NCI-H128 (cell line): ENCODE measurements around the gene SLIT1.

ENCODE experiments used
- DNase-seq: peaks from one replicate; lab custom pipeline; 2025; ENCODE audit not compliant: unreplicated experiment; lab: John Stamatoyannopoulos, UW

The SLIT1 gene

DNA sequence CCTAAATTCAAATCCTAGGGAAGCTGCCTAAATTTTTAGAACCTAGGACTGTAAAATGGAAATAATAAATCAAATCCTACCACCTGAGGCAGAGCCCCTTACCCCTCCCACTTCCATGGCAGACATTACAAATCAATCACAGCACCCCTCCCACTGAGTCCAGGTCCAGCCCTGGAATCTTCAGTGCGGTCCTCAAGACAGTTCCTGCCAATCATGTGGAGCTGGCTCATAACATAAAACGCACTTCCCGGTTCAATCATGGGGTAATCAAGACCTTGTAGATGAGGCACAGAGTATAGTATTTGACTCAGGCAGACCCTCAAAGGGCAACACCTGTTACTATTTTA, 157.0 kb downstream of the SLIT1 start:
- DNase-seq: no peak

DNA sequence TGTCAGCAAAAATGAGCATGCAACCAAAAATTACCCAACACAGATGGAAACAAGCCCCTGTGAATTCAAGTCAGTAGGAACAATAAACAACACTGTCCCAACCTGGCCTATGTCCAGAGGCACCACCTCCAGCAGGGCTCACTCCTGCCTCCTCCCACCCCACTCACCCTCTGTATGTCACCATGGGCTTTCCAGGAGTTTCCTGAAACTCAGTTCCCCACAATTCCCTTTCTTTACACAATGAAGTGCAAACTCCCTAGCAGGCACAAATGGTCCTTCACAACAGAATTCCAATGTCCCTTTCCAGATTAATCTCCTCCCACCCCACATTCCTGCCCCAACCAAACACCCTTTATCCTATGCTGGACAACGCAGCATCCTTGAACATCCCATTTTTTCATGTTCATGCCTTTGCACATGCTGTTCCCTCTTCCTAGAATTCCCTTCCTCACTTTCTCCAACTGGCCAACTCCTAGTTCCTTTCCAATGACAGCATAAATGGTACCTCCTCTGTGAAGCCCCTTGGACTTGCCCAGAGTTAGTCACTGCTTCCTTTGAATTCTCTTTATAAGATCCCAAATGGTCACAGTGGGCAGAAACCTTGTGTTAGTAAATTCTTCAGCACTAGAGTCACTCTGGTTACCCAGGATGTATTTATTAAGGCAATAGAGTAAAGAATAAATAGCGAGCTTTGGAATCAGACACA, 157.5 kb downstream of the SLIT1 start:
- DNase-seq: no peak

DNA sequence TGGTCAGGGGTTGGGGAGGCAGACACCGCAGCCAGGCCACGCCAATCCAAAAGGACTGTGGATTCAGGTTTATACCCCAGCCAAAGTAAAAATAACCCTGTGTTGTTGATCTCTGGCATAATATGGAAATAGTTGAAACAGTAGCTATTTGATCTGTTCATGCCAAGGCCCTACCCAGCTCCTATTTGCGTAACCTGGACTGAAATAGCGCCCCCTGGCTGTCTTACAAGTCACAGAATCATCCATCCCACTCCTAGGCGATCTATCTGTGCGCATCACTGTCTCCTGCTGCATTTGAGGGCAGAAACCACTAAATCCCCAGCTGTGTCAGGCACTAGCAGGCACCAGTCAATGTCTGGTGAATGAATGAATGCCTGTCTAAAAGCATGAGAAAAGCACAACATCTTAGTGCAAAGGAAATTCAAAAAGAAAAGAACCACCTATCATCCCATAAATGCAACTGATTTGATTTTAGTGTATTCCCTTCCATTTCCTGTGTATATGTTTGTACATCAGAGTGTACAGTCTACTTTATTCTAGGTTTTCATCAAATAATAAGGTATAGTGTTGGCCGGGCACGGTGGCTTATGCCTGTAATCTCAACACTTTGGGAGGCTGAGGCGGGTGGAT, 160.0 kb downstream of the SLIT1 start:
- DNase-seq: no peak

DNA sequence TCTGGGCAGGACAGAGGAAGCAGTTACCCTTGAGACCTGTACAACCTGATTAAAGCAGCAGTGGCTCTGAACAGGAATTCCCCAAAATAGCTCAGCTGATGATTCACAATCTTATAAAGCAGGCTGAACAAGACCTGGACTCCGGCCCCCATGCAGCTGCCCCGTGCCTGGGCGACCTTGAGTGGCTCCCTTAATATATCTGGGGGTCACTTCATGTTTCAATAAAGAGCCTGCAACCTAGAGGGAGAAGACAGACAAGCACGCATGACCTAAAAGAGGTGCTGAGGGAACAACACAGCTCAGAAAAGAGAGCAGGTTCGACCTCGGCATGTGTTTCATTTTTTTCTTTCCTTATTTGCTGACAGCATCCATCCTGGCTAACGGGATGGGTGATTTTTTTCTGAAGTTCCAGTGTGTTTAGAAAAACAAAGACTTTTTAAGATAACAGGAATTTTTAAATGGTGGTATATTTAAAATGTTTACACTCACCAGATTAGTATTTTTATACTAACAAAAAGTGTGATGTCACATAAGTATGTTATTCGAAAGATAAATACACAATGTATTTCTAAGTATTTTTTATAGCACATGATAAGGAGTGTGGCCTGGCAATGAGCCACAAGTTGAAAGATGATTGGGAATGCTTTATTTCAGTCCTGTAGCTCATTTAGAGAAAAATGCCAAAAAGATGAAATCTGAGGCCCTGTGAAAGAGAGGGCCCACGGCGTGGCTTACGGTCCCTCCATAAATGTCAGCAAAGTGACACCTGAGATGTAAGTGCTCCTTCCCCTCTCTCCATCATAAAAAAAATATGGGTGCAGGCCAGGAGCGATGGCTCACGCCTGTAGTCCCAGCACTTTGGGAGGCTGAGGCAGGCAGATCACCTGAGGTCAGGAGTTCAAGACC, 161.3 kb downstream of the SLIT1 start:
- DNase-seq: no peak

DNA sequence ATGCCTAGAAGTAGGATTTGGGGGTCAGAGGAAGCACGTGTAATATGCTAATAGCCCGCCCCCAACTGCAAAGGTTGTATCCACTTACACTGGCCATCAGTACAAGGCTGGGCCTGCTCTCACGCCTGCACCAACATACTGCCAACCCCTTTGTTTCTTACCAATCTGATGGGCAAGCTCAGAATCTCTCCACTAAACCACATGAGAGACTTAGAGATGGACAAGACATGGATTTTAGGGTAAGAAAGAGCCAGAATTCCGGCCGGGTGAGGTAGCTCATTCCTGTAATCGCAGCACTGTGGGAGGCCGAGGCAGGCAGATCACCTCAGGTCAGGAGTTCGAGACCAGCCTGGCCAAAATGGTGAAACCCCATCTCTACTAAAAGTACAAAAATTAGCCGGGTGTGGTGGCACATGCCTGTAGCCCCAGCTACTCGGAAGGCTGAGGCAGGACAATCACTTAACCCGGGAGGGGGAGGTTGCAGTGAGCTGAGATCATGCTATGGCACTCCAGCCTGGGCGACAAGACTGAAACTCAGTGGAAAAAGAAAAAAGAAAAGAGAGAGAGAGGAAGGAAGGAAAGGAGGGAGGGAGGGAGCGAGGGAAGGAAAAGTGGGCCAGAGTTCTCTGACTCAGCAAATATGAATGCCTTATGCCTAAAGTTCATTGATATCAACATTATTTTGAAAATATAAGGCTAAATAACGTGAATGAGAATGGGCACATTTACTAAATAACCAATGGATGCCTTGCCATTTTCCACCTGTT, 162.2 kb downstream of the SLIT1 start:
- DNase-seq: no peak

DNA sequence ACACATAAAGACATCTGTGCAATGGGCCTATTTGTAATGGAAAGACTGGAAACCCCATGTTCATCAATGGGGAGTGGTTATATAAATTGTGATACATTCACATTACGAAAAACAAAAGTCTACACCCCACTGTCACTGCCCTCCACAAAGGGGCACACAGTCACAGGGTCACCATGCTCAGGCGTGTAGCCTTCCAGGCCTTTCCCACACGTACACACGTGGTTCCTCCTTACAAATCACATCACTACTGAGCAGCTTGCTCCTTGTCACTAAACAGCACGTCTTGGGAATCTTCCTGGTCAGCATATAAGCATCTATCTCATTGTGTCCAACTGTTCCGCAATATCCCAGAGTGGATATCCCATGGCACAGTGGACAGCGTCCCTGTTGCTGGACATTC, 163.1 kb downstream of the SLIT1 start:
- no peak for DNase-seq

DNA sequence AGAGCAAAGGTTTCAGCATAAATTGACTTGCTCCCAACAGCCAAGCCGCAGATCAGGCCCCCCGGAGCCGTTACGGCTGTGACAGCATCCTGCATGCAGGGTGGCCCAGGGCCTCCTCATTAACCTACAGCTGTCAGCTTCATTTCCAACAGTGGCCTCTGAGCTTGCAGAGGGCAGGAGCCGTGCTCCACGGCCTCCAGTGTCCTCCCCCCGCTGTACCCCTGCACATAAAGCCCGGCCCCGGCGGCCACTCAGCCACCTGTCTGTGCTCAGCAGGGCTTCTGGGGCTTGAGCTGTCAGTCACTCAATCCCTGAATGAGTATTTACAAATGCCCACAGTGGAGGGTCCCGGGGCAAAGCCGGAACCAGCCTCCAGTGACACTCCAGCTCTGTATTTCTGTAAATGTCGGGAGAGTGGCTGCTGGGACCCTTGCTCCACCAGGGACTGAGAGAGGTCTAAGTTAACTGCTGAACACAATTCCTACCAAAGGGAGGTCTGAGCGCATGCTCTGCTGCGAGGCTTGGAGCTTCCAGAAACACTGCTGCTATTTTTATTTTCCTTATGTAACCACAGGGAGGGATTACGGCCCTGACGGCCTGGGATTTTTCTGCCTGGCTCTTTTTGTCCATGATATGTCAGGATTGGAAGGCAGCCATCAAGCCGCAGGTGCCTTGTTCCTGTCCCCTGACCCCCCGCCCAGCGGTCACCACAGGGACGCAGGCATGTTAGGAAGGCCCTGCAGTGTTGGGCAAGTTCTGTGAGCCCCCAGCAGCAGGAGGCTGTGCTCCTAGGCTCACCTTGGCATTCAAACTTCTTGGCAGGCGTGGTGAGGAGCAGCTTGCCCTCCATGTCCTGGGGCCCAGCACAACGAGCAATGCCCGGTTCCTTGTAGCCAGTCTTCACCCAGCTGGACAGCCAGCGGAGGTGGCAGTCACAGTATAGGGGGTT, 165.0 kb downstream of the SLIT1 start:
- DNase-seq: no peak

DNA sequence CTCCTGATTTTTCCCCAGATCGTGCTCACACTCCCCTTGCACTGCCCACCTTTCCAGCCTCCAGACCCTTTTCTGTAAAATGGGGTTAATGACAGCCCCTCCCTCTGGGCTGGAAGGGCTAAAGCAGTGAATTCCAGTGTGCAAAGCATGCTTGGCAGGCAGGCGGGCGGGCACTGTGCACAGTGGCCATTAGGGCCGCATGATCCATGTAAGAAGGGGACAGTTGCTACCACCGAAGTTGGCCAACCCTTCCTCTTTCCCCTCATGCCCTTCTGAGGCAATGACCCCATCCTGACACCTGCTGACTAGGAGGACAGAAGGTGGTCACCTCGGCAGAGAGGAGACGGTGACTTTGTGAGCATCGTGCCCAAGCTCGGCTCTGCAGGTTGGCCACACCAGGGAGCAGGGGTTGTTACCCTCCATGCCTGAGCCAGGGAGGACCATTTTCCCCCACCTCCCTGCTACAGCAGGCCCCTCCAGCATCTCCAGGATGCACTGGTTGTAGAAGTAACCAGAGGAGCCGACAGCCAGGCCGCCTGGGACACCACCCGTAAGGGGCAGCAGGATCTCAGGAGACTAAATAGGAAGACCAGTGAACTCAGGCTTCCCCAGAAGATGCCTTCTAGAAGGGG, 166.4 kb downstream of the SLIT1 start:
- no peak for DNase-seq

DNA sequence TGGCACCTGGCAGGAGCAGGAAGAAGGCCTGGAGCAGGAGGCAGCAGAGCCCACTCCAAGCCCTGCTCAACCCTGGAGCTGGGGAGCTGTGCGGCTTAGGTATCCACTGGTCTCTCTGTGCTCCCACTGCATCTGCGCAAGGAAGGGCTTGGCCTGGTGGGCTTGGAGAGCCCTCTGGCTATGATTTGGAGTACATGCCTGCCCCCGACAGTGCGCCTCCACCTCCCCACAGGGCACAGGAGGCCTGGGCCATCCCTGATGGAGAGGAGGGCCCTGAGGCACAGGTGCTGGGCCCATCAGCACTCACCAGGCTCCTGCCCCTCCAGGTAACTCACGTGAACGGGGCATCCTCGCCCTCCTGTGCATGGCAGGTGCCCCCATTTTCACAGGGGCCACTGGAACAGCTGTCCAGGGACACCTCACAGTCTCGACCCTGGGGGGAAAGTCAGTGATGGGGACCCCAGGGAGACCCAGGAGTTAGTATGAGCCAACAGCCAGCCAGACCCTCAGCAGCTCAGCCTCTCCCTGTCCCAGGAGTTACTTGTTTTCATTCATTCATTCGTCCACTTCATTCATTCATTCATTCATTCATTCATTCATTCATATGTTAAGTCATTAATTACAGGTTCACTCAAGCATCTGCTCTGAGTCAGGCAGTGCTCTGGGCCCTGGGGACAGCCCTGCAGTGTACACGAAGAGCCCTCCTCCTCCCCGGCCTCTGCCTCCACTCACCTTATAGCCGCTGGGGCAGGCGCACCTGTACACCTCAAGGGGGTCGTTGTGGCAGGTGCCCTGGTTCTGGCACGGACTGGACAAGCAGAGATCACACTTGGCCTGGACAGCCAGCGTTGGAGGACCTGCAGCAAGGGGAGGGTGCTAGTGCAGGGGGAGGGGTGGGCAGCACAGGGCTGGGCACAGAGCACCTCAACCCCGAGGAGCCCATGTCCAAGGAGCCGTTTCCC, 167.2 kb downstream of the SLIT1 start:
- DNase-seq: no peak

DNA sequence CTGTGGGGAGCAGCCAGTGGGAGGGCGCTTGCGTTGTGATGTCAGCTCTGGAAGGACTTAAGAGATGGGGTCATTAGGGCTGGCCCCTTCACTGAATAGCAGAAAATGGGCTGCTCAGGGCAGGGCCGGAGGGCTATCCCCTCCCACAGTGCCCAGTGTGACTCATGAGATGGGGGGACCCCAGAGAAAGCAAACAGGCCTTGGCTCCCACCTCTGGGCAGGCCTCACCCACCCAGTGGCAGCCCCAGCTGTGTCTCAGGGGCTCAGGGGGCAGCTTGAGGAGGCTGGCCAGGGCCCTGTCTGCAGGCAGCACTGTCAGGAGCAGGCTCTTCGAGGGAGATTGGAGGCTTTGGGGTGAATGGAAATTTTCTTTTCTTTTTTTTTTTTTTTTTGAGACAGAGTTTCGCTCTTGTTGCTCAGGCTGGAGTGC, 168.3 kb downstream of the SLIT1 start:
- DNase-seq: no peak

DNA sequence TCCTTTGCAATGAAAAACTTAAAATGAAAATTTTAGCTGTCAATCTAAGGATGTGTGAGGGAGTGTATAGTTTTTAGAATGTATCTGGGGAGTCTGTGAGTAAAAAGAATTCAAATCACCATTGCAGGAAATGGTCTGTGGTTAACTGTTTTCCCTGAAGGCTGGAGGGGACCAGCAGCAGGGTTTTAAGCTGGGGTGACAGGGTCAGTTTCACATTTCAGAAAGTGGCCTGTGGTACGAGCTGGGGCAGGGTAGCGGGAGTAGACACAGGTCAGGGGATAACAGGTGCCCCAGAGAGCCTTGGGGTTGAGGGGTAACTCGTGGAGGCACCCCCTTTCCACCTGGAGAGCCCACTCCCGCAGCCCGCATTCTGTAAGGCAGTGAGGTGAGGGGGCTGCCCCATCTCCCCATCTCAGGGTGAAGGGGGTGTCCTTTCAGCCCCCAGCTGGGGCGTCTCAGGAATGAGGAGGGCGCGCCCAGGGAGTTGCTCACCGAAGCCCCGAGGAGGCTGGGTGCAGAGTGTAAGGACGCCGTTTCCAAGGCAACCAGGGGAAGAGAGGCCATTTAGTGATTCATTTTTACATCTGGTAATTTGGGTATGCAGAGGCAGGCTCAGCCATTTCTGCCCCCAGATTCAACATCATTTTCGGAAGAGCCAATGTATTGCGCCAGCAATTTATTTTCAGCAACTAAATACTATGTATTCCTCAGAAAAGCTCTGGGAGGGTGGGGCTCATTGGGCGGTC, 168.9 kb downstream of the SLIT1 start:
- DNase-seq: no peak

DNA sequence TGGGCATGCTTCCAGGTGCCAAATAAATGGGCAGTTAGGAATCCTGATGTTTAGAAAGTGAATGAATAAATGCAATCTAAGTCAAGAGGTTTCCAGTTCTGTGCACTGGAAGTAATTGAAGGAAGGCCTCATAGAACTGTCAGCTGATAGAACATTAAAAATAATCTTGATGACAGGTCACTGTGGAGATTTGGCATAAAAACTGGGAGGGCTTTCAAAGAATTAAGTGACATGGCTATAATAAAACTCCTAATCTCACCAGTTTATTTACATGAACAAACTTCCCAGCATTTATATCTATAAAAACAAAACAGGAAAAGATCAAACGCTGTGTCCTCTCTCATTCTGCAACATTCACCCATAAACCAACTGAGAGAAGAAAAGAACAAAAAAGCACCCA, 170.5 kb downstream of the SLIT1 start:
- no peak for DNase-seq

DNA sequence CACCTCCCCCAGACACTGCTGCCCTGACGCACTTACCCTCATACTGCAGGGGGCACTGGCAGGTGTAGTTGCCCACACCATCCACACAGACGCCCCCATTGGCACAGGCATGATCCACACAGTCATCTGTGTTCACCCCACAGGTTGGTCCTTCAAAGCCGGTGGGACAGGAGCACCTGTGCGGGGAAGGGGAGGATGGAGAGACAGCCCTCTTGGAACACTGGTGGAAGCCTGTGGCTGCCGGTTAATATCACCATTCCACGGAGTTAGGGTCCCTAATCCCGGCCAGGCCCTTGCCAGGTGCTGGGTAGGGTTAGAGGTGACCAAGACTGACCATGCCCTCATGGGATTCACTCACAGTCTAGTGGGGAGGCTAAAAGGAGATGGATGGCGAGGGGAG, 171.8 kb downstream of the SLIT1 start:
- DNase-seq: no peak

DNA sequence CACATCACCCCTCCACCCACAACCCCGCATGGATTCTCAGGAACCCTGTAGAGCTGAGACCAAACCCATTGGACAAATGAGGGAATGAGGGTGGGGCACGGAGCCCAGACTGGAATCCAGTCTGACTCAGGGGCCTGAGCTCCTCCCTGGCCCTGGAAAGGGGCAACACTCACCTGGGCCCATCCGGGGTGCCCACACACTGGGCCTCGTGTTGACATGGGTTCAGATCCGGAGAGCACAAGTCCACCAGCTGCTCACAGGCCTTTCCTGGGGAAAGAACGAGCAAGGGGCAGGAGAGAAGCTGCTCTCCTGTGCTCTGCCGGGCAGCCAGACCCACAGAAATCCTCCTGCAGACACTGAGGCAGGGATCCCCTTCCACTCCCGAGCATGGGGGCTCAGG, 172.2 kb downstream of the SLIT1 start:
- DNase-seq: no peak

DNA sequence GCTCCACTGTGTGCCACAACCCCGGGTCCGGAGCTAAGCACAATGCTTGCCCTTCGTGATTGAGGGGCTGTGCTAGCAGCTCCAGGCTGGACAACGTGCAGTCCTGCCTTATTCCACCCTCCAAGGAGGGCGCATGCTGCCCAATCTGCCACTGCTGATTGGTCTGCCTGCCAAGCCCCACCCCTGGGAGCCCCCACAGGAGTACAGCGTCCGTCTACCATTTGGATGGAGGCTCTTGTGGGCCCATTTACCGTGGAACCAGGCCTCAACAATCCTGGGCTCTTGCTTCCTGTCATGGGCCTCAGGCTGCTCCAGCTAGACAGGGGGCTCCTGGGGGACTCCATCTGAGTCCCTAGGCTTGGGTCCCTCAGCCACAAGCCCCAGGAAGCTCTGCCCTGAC, 173.3 kb downstream of the SLIT1 start:
- no peak for DNase-seq

DNA sequence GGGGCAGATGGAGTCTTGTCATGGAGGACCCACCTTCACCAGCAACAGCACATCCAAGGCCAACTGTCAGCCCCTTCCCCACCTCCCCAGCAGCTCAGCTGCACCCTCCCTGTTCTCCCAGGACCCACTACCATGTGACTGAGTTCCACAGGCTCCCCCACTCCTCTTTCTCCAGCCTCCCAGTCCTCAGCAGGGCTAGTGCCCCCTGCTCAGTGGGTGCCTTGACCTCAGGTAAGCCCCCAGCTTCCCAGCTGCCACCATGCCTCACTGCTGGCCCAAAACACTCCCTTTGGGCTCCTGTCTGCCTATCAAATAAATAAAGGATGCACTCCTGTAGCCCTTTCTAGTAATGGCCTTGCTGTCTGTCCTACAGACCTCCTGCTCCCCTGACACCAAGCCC, 174.4 kb downstream of the SLIT1 start:
- no peak for DNase-seq

DNA sequence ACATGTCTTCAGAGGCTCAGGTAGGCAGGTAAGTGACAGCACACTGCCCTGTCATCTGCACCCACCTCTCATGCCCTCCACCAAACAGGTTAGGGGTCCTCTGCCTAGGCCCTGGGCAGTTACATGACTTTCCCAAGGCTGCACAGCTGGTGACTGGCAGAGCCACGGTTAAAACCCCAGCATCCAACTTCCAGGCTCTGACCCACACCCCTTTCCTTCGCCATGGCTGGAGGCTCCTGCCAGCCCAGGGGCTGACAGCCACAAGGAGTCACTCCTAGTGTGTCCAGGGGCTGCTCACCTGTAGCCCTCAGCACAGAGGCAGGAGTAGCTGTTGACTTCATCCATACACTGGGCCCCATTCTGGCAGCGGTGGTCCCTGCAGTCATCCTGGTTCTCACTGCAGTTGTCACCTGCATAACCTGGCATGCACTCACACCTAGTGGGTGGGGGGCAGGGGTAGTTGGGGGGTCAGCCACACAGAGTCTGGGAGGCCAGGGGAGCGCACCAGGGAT, 175.0 kb downstream of the SLIT1 start:
- no peak for DNase-seq

DNA sequence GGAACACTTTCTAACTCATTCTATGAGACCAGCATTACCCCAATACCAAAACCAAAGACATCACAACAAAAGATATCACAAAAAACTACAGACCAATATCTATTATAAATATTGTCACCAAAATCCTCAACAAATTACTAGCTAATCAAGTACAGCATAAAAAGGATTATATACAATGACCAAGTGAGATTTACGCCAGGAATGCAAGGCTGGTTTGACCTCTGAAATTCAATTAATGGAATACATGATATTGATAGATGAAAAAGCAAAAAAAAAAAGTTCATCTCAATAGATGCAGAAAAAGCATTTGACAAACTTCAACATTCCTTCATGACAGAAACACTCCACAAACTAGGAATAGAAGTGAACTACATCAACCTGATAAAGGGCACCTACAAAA, 178.3 kb downstream of the SLIT1 start:
- no peak for DNase-seq
